Adrenal gland (tissue), 5 donors: Measurements from ENCODE around the gene LHX5.

Source experiments
- CTCF ChIP-seq, 6 experiments: fragments of 450-650 bp in 4 of 6; fragments of 200-600 bp in 2 of 6; sonication (generic) in 1 of 6; IDR thresholded peaks; 1 replicate in 5 of 6; 2 replicates in 1 of 6; pipeline versions ENCODE4 v1.5.1 to v1.8.0; 2016 to 2021; ENCODE audit warnings: antibody characterized with exemption in 6 of 6, mild to moderate bottlenecking in 2 of 6, moderate library complexity in 1 of 6
- POLR2A ChIP-seq, 2 donors: fragments of 450-650 bp; IDR thresholded peaks; one replicate each; pipeline ENCODE4 v1.6.1; 2017; ENCODE audit warnings: antibody characterized with exemption in 2 of 2, mild to moderate bottlenecking in 2 of 2, moderate library complexity in 1 of 2
- donor health status: DM: no; HTN: no; CAD: no.

- TF ChIP-seq CTCF (IDR thresholded peaks at IDR 0.05) (peak; percentile 64 to 91 (median 81)), POLR2A (IDR thresholded peaks at IDR 0.05) (no peak)
Observed at GRCh38 chr12:113424915-113425823, 46.5 kb downstream of the LHX5 start.
